Colon (tissue), 2 donors: Measurements from ENCODE around the gene STK17A.

Source experiments
- FAIRE-seq: peaks from 2 replicates; lab custom pipeline; 2012; peaks lifted over from hg19 to GRCh38; lab: Jason Lieb, UNC
- donor health status: control.
- donor health status: control.

Gene STK17A

GRCh38 chr7:43582503-43583423 is at the start of gene STK17A:
STK17A (plus strand) TSS chr7:43583108; CDS start chr7:43583244, 136 bp downstream.
- no peak for FAIRE-seq

DNA sequence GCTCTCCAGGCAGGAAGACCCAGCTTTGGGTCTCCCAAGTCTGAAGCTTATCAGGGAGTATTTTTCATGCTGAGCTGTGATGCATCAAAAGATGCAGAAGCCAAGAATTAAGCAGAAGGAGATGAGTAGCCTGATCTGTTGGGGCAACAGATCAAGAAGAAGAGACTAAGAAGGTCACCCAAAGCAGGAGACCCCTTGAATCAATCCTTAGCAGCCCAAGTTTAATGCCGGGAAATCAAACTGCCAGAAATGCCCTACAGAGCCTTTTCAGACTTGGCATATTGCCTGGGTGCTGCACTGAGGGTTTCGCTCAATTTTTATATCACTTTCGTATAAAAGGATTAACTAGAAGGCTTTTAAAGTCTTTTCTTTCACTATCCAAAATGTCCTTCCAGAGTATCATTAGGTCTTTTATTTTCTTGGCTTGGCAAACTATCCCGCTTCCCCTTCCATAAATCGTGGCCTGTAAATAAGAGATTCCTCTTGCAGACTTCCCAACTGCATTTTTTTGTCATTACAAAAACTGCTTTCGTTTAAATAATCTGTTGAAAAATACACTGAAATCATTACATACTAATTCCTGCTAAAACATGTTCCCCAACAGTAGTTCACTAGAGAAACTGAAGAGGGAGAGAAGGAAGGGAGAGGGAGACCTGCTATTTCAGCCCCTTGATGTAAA is 49.0 kb upstream of the STK17A start:
- no peak for FAIRE-seq

GRCh38 chr7:43535031-43535451 is 47.9 kb upstream of the STK17A start:
- no peak for FAIRE-seq

DNA sequence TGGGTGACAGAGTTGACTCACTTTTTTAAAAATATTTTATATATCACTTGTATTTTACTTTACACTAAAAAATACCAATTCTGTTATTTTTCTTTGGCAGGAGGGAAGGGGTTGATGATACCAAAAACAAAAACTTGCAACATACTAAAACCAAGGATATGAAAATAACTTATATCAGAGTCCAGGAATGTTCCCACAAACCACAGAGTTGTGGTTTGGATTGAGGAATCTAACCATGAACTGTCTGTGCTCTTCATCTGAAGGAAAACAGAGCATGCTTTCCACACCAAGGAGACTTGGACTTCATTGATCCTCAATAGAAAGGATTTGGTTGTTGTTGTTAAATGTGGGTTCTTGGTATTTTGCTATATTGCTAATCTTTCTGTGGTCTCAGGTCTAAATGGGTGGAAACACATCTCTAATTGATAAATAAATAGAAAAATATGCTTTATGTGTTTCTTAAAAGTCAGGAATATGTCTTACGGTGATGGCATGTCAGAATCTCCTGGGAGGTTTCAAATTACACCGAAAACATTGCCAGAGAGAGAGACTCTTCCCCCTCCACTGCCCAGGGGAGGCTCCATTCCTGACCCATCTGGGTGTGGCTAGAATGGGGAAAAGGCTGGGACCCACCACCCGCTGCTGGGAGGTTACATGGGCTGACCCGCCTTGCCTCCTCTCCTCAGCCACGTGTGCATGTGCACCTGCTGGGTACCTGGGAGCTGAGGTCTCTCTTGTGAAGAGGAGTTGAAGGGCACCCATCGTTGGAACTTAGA is 46.9 kb upstream of the STK17A start:
- FAIRE-seq: no peak

DNA sequence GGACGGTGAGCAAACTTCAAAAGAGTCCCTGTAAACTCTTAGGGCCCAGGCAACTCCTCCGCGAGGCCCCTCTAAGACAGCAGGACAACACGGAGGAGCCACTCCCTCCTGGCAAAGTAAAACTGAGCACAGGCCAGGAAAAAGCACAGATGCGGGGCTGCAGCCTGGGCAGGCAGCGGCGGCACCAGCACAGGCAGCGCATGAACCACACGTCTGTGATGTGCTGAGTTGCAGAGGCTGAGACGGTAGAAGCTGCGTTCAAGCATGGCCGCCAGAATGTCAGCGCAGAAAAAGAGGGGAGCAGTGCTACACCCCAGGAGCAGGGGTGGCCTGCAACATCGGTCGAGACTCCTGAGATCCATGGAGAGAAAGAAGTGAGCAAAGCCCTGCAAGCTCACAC is 46.1 kb upstream of the STK17A start:
- FAIRE-seq: no peak

- no peak for FAIRE-seq
Observed at GRCh38 chr7:43537765-43538403, 45.0 kb upstream of the STK17A start.

GRCh38 chr7:43538404-43538771 is 44.5 kb upstream of the STK17A start:
- no peak for FAIRE-seq

GRCh38 chr7:43540471-43540870 is 42.4 kb upstream of the STK17A start:
- no peak for FAIRE-seq

DNA sequence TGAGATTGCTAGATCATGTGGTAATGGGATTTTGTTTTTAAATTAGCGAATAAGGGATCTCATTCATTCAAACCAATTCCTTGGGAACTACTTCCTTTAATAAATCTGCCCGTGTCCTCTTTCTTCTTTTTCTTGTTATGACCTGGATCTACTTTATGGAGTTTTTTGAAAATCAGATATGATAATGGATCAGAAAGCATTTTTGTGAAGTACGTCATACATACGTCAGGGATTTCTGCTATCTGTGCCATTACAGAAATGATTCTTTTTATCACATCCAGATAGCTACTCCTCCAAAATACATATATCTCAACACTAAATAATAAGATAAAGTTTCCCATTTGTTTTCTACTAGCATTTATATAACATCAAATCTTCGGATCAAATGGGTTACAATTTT is 40.2 kb upstream of the STK17A start:
- FAIRE-seq: no peak

DNA sequence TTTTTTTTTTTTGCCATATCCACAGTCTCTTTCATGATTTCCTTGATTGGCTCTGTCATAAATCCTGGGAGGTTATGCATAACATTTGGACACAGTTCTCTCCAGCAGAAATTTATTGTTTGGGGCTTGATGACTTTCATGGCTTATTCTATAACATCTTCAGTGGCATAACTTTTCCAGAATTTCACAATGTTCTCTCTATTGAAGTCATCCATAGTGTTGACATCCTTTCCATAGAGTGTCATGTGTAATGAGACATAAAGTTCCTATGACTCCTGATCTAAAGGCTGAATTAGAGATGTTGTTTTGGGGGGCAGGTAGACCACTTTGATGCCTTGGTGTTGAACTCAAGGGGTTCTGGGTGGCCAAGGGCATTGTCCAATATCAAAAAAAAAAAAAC is 36.7 kb upstream of the STK17A start:
- FAIRE-seq: no peak

DNA sequence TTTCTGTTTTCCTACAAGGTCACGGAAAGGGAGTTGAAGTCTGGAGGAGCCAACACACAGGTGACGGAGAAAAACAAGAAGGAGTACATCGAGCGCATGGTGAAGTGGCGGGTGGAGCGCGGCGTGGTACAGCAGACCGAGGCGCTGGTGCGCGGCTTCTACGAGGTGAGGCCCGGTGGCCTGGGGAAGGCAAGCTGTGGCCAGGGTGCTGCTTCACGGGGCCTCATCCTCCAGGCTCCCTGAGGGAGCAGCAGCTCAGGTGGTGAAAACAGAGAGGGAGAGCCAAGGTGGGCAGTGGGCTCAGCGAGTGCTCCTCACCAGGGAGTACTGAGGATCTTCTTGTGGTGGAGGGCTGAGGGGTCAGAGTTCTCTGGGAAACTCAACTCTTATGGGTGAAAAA is 32.5 kb upstream of the STK17A start:
- FAIRE-seq: no peak

DNA sequence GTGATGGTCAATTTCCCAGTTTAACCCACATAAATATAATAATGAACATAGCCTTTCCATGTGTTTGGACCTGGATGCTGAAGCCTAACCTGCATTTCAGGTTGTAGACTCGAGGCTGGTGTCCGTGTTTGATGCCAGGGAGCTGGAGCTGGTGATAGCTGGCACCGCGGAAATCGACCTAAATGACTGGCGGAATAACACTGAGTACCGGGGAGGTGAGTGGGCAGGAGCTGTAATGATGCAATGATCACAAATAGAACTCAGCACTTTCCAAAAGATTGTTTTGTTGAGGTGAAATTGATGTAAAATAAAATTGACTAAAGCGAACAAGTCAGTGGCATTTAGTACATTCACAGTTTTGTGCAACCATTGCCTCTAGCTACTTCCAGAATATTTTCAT is 30.8 kb upstream of the STK17A start:
- no peak for FAIRE-seq

GRCh38 chr7:43553999-43554398 is 28.9 kb upstream of the STK17A start:
- FAIRE-seq: no peak

GRCh38 chr7:43554423-43554822 is 28.5 kb upstream of the STK17A start:
- FAIRE-seq: no peak

DNA sequence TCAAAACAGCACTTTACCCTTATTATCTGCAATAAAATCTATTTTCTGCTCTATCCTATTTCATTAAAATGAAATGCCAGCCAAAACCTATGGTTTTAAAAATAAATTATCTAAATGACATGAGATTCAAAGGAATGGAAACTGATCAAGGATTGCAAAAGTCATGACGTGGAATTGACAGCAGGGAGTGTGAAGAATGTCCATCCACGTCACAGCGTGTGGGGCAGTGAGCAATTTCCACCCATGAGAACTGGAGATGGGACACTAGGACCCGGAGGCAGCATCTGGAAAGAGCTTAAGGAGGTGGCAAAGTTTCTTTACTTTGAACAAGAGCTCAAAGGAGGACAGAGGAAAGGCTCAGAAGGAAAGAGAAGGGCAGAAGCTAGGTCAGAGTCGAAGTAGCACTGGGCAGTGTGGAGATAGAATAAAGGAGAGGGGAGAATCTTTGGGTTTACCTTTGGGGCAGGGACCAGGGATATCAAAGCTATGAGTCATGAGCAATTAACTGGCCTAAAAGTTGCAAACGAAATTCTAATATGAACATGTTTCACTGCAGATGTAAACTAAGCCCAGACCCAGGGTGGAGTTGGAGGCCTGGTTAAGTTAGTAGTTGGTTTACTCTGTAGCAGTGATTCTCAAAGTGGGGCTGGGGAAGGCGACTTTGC is 24.9 kb upstream of the STK17A start:
- FAIRE-seq: no peak

- FAIRE-seq: no peak
Observed at GRCh38 chr7:43559171-43559945, 23.6 kb upstream of the STK17A start.

DNA sequence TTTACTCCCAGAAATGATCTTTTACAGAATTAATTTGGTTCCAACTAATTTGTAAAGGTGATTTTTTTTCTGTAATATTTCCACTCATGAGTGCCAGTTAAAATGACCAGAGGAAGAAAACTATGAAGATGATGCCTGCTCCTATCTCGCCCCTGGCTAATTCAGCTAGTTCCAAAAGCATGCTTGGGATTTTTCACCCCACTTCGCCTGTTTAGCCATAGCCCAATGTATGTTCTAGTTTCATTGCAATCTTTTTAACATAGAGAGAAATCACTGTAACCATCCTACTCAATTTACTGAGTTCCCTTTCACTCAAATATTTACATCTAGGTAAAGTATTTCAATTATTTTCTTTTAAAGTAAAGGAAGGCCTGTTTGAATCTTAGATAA is 23.0 kb upstream of the STK17A start:
- no peak for FAIRE-seq

- no peak for FAIRE-seq
Observed at GRCh38 chr7:43560742-43561330, 22.1 kb upstream of the STK17A start.

GRCh38 chr7:43562383-43562782 is 20.5 kb upstream of the STK17A start:
- no peak for FAIRE-seq

DNA sequence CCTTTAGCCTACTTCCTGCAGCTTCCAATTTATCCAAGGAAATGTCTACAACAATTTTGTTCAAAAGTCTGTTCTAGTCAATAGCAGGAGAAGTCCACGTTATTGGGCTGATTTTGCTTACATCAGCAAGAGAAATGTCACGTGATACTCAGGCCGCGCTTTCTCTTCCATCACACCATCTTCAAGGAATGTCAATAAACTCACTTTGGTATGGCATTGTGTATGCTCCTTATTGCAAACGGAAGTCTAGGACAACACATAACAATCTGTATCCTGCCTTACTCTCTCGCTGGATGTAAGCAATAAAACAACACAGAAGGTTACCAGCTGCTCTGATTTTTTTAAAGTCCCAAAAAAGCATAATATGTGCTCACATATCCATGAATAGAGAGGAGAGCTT is 17.1 kb upstream of the STK17A start:
- no peak for FAIRE-seq

DNA sequence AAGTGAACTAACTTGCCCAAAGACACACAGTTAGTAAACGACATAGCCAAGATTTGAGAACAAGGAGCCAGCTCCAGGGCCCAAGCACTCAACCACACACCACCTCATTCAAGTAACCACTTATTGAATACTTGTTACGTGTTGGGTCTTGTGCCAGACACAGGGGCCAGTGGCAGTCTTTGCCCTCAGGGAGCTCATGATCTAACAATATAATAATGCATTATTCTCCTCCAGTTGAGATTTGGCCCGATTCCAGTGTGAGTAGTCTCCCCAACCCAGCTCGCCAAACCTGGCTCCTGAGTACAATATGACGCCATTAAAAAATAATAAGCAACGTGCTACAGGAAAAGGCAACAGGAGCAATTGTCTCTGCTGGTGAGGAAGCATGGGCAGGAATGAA is 14.4 kb upstream of the STK17A start:
- FAIRE-seq: no peak
